IMR-90 (cell line): ENCODE results near the gene FHAD1. TPM values are rescaled to one million over a fixed set of nuclear protein-coding genes. Genes with fewer than 3 reads are reported as not detected.

Experiments
- ATAC-seq: fragments of 200-7000 bp; cut with Tn5 transposase; 2 replicates; pipeline ENCODE4 v1.9.1; 2020; ENCODE audit warnings: low read depth, mild to moderate bottlenecking, moderate library complexity
- BruUV-seq: library from RNA; stranded (reverse); fragments of 400-500 nt; replicated peaks from 2 replicates; lab custom pipeline; 2021; lab: Mats Ljungman, UMichigan
- CTCF ChIA-PET: fragments of 300-600 bp; formaldehyde crosslinking; extraction: SDS; loops from one replicate; lab custom pipeline; 2021; ENCODE audit warnings: antibody characterized with exemption; lab: Yijun Ruan, JAX
- POLR2A ChIA-PET: fragments of 300-600 bp; sonication (Branson Sonifier 250); formaldehyde crosslinking; loops from one replicate; lab custom pipeline; 2022; ENCODE audit warnings: antibody characterized with exemption; ENCODE audit not compliant: unreplicated experiment; lab: Charles Lee
- DNase-seq: peaks from one replicate; pipeline ENCODE4 v3.0.0; 2013
- H2AFZ ChIP-seq: replicated peaks from 2 replicates; pipeline ENCODE3; 2013; ENCODE audit warnings: low read length, mild to moderate bottlenecking; ENCODE audit not compliant: poor library complexity
- H2AK5ac ChIP-seq: 2 replicates; pipeline ENCODE4 v1.6.1; 2013; ENCODE audit warnings: low read depth, low read length, inconsistent platforms
- H2AK9ac ChIP-seq: replicated peaks from 2 replicates; pipeline ENCODE3; 2013; ENCODE audit warnings: mild to moderate bottlenecking, low read depth, low read length, moderate library complexity; ENCODE audit not compliant: poor library complexity
- H2BK120ac ChIP-seq: 2 replicates; pipeline ENCODE4 v1.6.1; 2013; ENCODE audit warnings: low read depth, low read length, inconsistent platforms
- H2BK15ac ChIP-seq: 3 replicates; pipeline ENCODE4 v1.6.1; 2013; ENCODE audit warnings: low read depth, low read length, inconsistent platforms
- H2BK20ac ChIP-seq: 2 replicates; pipeline ENCODE4 v1.6.1; 2013; ENCODE audit warnings: low read depth, mild to moderate bottlenecking, inconsistent platforms, low read length, moderate library complexity
- H2BK5ac ChIP-seq: 2 replicates; pipeline ENCODE4 v1.6.1; 2013; ENCODE audit warnings: mild to moderate bottlenecking, low read depth, low read length, inconsistent platforms; ENCODE audit not compliant: poor library complexity, severe bottlenecking
- H3K14ac ChIP-seq: replicated peaks from 2 replicates; pipeline ENCODE4 v1.6.1; 2013; ENCODE audit warnings: low read depth, low read length, inconsistent platforms
- H3K18ac ChIP-seq: 2 replicates; pipeline ENCODE4 v1.6.1; 2013; ENCODE audit warnings: low read depth, low read length, control low read depth
- H3K23ac ChIP-seq: 2 replicates; pipeline ENCODE4 v1.6.1; 2013; ENCODE audit warnings: low read depth, low read length, inconsistent platforms
- H3K27ac ChIP-seq: 2 replicates; pipeline ENCODE4 v1.5.1; 2013; ENCODE audit warnings: mild to moderate bottlenecking, control low read depth, low read length; ENCODE audit not compliant: insufficient read depth
- H3K27me3 ChIP-seq: 2 replicates; pipeline ENCODE4 v1.6.1; 2013; ENCODE audit warnings: low read length; ENCODE audit not compliant: control insufficient read depth, insufficient read depth
- H3K36me3 ChIP-seq: 2 replicates; pipeline ENCODE4 v1.6.1; 2013; ENCODE audit warnings: low read length, mixed read lengths; ENCODE audit not compliant: control insufficient read depth, insufficient read depth
- H3K4ac ChIP-seq: 2 replicates; pipeline ENCODE4 v1.6.1; 2013; ENCODE audit warnings: low read depth, low read length, inconsistent platforms
- H3K4me1 ChIP-seq: 2 replicates; pipeline ENCODE4 v1.6.1; 2013; ENCODE audit warnings: low read length, mixed read lengths; ENCODE audit not compliant: control insufficient read depth, insufficient read depth
- H3K4me2 ChIP-seq: 2 replicates; pipeline ENCODE4 v1.6.1; 2013; ENCODE audit warnings: low read depth, mild to moderate bottlenecking, control low read depth, low read length, moderate library complexity
- H3K4me3 ChIP-seq: 2 replicates; pipeline ENCODE4 v1.5.1; 2013; ENCODE audit warnings: low read depth, mild to moderate bottlenecking, control low read depth, low read length, moderate library complexity; ENCODE audit not compliant: insufficient read depth
- H3K56ac ChIP-seq: 2 replicates; pipeline ENCODE4 v1.6.1; 2013; ENCODE audit warnings: low read length, inconsistent platforms; ENCODE audit not compliant: insufficient read depth; ENCODE audit errors: extremely low read depth
- H3K79me1 ChIP-seq, 2 experiments: 2 replicates each; pipeline ENCODE4 v1.6.1; 2013; ENCODE audit warnings: low read length in 2 of 2, inconsistent platforms in 1 of 2, low read depth in 1 of 2
- H3K9ac ChIP-seq: 2 replicates; pipeline ENCODE4 v1.6.1; 2013; ENCODE audit warnings: low read depth, low read length, control low read depth
- H3K9me1 ChIP-seq: 2 replicates; pipeline ENCODE4 v1.6.1; 2013; ENCODE audit warnings: low read length, inconsistent platforms; ENCODE audit not compliant: insufficient read depth
- H3K9me3 ChIP-seq: 2 replicates; pipeline ENCODE4 v1.6.1; 2013; ENCODE audit warnings: low read length; ENCODE audit not compliant: control insufficient read depth, insufficient read depth
- H4K20me1 ChIP-seq: 2 replicates; pipeline ENCODE4 v1.6.1; 2013; ENCODE audit warnings: low read length, inconsistent platforms; ENCODE audit not compliant: insufficient read depth
- H4K5ac ChIP-seq: 2 replicates; pipeline ENCODE4 v1.6.1; 2013; ENCODE audit warnings: mild to moderate bottlenecking, low read depth, low read length, control low read depth
- H4K8ac ChIP-seq, 2 experiments: 2 replicates each; pipeline ENCODE4 v1.6.1; 2013; ENCODE audit warnings: low read depth in 2 of 2, low read length in 2 of 2, control low read depth in 1 of 2, inconsistent platforms in 1 of 2
- H4K91ac ChIP-seq: 2 replicates; pipeline ENCODE4 v1.6.1; 2013; ENCODE audit warnings: low read depth, low read length, inconsistent platforms; ENCODE audit not compliant: insufficient read depth
- BHLHE40 ChIP-seq: fragments of 150-350 bp; IDR thresholded peaks from 2 replicates; pipeline ENCODE4 v1.6.1; 2016; ENCODE audit warnings: mild to moderate bottlenecking, low read depth, low read length
- CEBPB ChIP-seq: IDR thresholded peaks from 2 replicates; pipeline ENCODE4 v1.6.1; 2012; ENCODE audit warnings: low read depth, low read length, improper control_type of control experiment
- CHD1 ChIP-seq: IDR thresholded peaks from 2 replicates; pipeline ENCODE4 v1.6.1; 2012; ENCODE audit warnings: low read depth, low read length, improper control_type of control experiment
- CTCF ChIP-seq: conservative IDR thresholded peaks from 2 replicates; pipeline ENCODE4 v1.5.1; 2012; ENCODE audit warnings: mild to moderate bottlenecking, low read depth, low read length, improper control_type of control experiment
- FOS ChIP-seq: fragments of 150-350 bp; IDR thresholded peaks from 2 replicates; pipeline ENCODE4 v1.6.1; 2016; ENCODE audit warnings: low read depth, low read length
- MAFK ChIP-seq: IDR thresholded peaks from 2 replicates; pipeline ENCODE4 v1.6.1; 2012; ENCODE audit warnings: low read depth, low read length, improper control_type of control experiment
- MAZ ChIP-seq: IDR thresholded peaks from 2 replicates; pipeline ENCODE4 v1.6.1; 2012; ENCODE audit warnings: low read depth, mild to moderate bottlenecking, low read length, improper control_type of control experiment, moderate library complexity, borderline replicate concordance
- MXI1 ChIP-seq: IDR thresholded peaks from 2 replicates; pipeline ENCODE4 v1.6.1; 2012; ENCODE audit warnings: low read depth, mild to moderate bottlenecking, low read length, moderate library complexity, borderline replicate concordance
- NFE2L2 ChIP-seq: fragments of 150-350 bp; IDR thresholded peaks from 2 replicates; pipeline ENCODE4 v1.6.1; 2016; ENCODE audit warnings: low read depth, mild to moderate bottlenecking, low read length
- RAD21 ChIP-seq: IDR thresholded peaks from 2 replicates; pipeline ENCODE4 v1.6.1; 2012; ENCODE audit warnings: low read length, improper control_type of control experiment
- RCOR1 ChIP-seq: IDR thresholded peaks from 2 replicates; pipeline ENCODE4 v1.6.1; 2012; ENCODE audit warnings: mild to moderate bottlenecking, low read length, improper control_type of control experiment; ENCODE audit not compliant: insufficient replicate concordance
- RFX5 ChIP-seq: IDR thresholded peaks from 2 replicates; pipeline ENCODE4 v1.8.0; 2012; ENCODE audit warnings: low read depth, mild to moderate bottlenecking, low read length, moderate library complexity
- USF2 ChIP-seq: fragments of 150-350 bp; IDR thresholded peaks from 2 replicates; pipeline ENCODE4 v1.6.1; 2017; ENCODE audit warnings: mild to moderate bottlenecking, antibody characterized with exemption, low read length, low read depth
- WGBS, 2 experiments: methylation state at CpG; one replicate each; pipeline versions ENCODE4 v1.1.5 to v1.1.7; 2013; ENCODE audit warnings: missing lambda C conversion rate in 2 of 2; ENCODE audit not compliant: insufficient read length in 1 of 2; ENCODE audit errors: extremely low coverage in 2 of 2; 5-methylcytosine and 5-hydroxymethylcytosine counted together
- dilution Hi-C: fragments of 300-500 bp; cut with HindIII; formaldehyde crosslinking; loops from one replicate; pipeline ENCODE4 v1.14.3; 2018; ENCODE audit warnings: low sequenced_read_pairs; ENCODE audit not compliant: unreplicated experiment
- in situ Hi-C: fragments of 300-500 bp; cut with MboI; formaldehyde crosslinking; loops from 3 replicates; pipeline ENCODE4 v1.14.3; 2019; ENCODE audit warnings: low sequenced_read_pairs, inconsistent platforms, mixed read lengths
- intact Hi-C: fragments of 100-400 bp; cut with micrococcal nuclease; formaldehyde crosslinking; loops from 2 replicates; pipeline ENCODE4 v1.10.0; 2022
- polyA plus RNA-seq, 3 experiments: library from polyadenylated mRNA; depleted of rRNA; stranded (reverse); fragments of >200 nt; gene quantifications; 2 replicates each; pipeline ENCODE4 v1.2.3, GENCODE V29; 2012; ENCODE audit warnings: low replicate concordance in 1 of 3
- total RNA-seq: library from RNA; depleted of rRNA; stranded (reverse); fragments of >200 nt; gene quantifications from 2 replicates; pipeline ENCODE4 v1.2.3, GENCODE V29; 2012

FHAD1 gene
- total and polyA plus RNA-seq, 2 of the 4 experiments (the other 2 are of a cell fraction): not detected

- no peak overlapping the region for H2BK120ac ChIP-seq
- H3K4ac ChIP-seq: no peak overlapping the region; the same call in 1 of the 2 replicates
- no peak overlapping the region for H3K9ac ChIP-seq
- H4K8ac ChIP-seq: no peak overlapping the region
- no peak overlapping the region for H3K4me2 ChIP-seq
- H3K56ac ChIP-seq: no peak overlapping the region
- H2AFZ ChIP-seq: no peak overlapping the region
- intact Hi-C loops: no loop called here
- H3K9me3 ChIP-seq: no peaks in the 10 kb centered on the region
- ChIA-PET POLR2A (no interaction called here), CTCF (interaction anchor here (1.4 kb wide), 1 partner anchor 69 kb away, joined by 4 read pairs; no protein-coding TSS in a partner anchor)
- no TSS peak for BruUV-seq
- peaks cover 12% of the 10 kb centered on the region for H3K36me3 ChIP-seq
- DNase-seq (no peak), ATAC-seq (no peak)
- H3K27me3 ChIP-seq: no peaks in the 10 kb centered on the region
- peaks cover 8% of the 10 kb centered on the region; the same call in 1 of the 2 replicates for H3K9me1 ChIP-seq
- WGBS, 2 experiments: no CpG with 5 or more reads among the region's 12 CpGs
- no peak overlapping the region for H3K23ac ChIP-seq
- H4K91ac ChIP-seq: no peak overlapping the region
- H3K79me1 ChIP-seq: peaks cover 40 to 58% of the 10 kb centered on the region in 2 experiments
- H3K4me1 ChIP-seq: peaks cover 21% of the 10 kb centered on the region
- in situ Hi-C loops: no loop called here
- no peak overlapping the region for H3K14ac ChIP-seq
- H2BK5ac ChIP-seq: no peak overlapping the region
- no peak overlapping the region for H2AK9ac ChIP-seq
- H3K27ac ChIP-seq: no peak overlapping the region
- no peak overlapping the region for H4K5ac ChIP-seq
- H2BK20ac ChIP-seq: no peak overlapping the region
- peaks cover 37% of the 10 kb centered on the region; the same call in 1 of the 2 replicates for H4K20me1 ChIP-seq
- no peak overlapping the region for H2BK15ac ChIP-seq
- dilution Hi-C loops: no loop called here
- TF ChIP-seq MXI1 (no peak), RAD21 (no peak), MAFK (no peak), CEBPB (no peak), RFX5 (no peak), BHLHE40 (no peak), USF2 (no peak), FOS (no peak), CHD1 (no peak), MAZ (no peak), CTCF (no peak), RCOR1 (no peak), NFE2L2 (no peak)
- H3K18ac ChIP-seq: no peak overlapping the region
- no peak overlapping the region for H3K4me3 ChIP-seq
- peak overlapping the region; percentile 72; the same call in 1 of the 2 replicates for H2AK5ac ChIP-seq
Measured at GRCh38 chr1:15197591-15198447, 49.2 kb upstream of the FHAD1 start.
